GM23338 (cell line): Measurements from ENCODE around the gene ZNF536. TPM values are rescaled to one million over a fixed set of nuclear protein-coding genes. Genes with fewer than 3 reads are reported as not detected.

Experiments
- ATAC-seq: fragments of 200-7000 bp; cut with Tn5 transposase; 3 replicates; pipeline ENCODE4 v1.9.1; 2020
- DNase-seq: peaks from one replicate; pipeline ENCODE4 v3.0.0-alpha.2; 2015; ENCODE audit warnings: low spot score
- H2AFZ ChIP-seq: fragments of 200-600 bp; sonication (generic); 2 replicates; pipeline ENCODE4 v1.8.0; 2016; ENCODE audit warnings: antibody characterized with exemption, mild to moderate bottlenecking, moderate library complexity
- H3F3A ChIP-seq: fragments of 200-600 bp; sonication (generic); replicated peaks from 2 replicates; pipeline ENCODE4 v1.8.0; 2017; ENCODE audit warnings: antibody characterized with exemption, mixed run types, low read depth
- H3K27ac ChIP-seq: fragments of 200-600 bp; sonication (generic); 2 replicates; pipeline ENCODE4 v1.6.1; 2016; ENCODE audit warnings: low read depth
- H3K27me3 ChIP-seq: fragments of 200-600 bp; sonication (generic); 2 replicates; pipeline ENCODE4 v1.8.0; 2016; ENCODE audit warnings: mild to moderate bottlenecking, mixed run types, moderate library complexity; ENCODE audit not compliant: insufficient read depth
- H3K36me3 ChIP-seq: fragments of 200-600 bp; sonication (generic); 2 replicates; pipeline ENCODE4 v1.8.0; 2016; ENCODE audit warnings: mild to moderate bottlenecking; ENCODE audit not compliant: insufficient read depth
- H3K4me1 ChIP-seq: fragments of 200-600 bp; sonication (generic); 2 replicates; pipeline ENCODE4 v1.8.0; 2016; ENCODE audit warnings: mild to moderate bottlenecking, moderate library complexity; ENCODE audit not compliant: insufficient read depth
- H3K4me2 ChIP-seq: fragments of 200-600 bp; sonication (generic); 2 replicates; pipeline ENCODE4 v1.7.1; 2017; ENCODE audit warnings: mixed run types
- H3K4me3 ChIP-seq: fragments of 200-600 bp; sonication (generic); 2 replicates; pipeline ENCODE4 v1.6.1; 2016; ENCODE audit warnings: mixed run types
- H3K79me2 ChIP-seq: fragments of 200-600 bp; sonication (generic); replicated peaks from 2 replicates; pipeline ENCODE4 v1.8.0; 2017; ENCODE audit warnings: mild to moderate bottlenecking; ENCODE audit not compliant: insufficient read depth
- H3K9me2 ChIP-seq: fragments of 200-600 bp; sonication (generic); 2 replicates; pipeline ENCODE4 v1.8.0; 2017; ENCODE audit not compliant: insufficient read depth
- H4K20me1 ChIP-seq: fragments of 200-600 bp; sonication (generic); replicated peaks from 2 replicates; pipeline ENCODE4 v1.8.0; 2017; ENCODE audit warnings: mild to moderate bottlenecking; ENCODE audit not compliant: insufficient read depth
- H3K27ac Mint-ChIP-seq: 2 replicates; pipeline ENCODE4 v1.8.0; 2020; ENCODE audit warnings: inconsistent platforms, mild to moderate bottlenecking, moderate library complexity, mixed read lengths
- H3K27me3 Mint-ChIP-seq: 3 replicates; pipeline ENCODE4 v1.8.0; 2022; ENCODE audit warnings: low read depth, mild to moderate bottlenecking, moderate library complexity, mixed read lengths, inconsistent platforms; ENCODE audit not compliant: insufficient read depth, poor library complexity
- H3K36me3 Mint-ChIP-seq: 3 replicates; pipeline ENCODE4 v1.8.0; 2021; ENCODE audit warnings: low read depth, mild to moderate bottlenecking, inconsistent platforms, moderate library complexity, mixed read lengths
- H3K4me1 Mint-ChIP-seq: 3 replicates; pipeline ENCODE4 v1.8.0; 2020; ENCODE audit warnings: mild to moderate bottlenecking, inconsistent platforms, mixed read lengths
- H3K4me3 Mint-ChIP-seq: 3 replicates; pipeline ENCODE4 v1.8.0; 2021; ENCODE audit warnings: moderate library complexity, mild to moderate bottlenecking, inconsistent platforms, mixed read lengths
- H3K9me3 Mint-ChIP-seq: 3 replicates; pipeline ENCODE4 v1.8.0; 2020; ENCODE audit warnings: moderate library complexity, mild to moderate bottlenecking, inconsistent platforms, mixed read lengths
- CREB1 ChIP-seq: fragments of 250-450 bp; sonication (Bioruptor Pico); IDR thresholded peaks from 2 replicates; pipeline ENCODE4 v1.5.0; 2020; ENCODE audit warnings: low read depth, mild to moderate bottlenecking, moderate library complexity
- EZH2phosphoT487 ChIP-seq: fragments of 200-600 bp; sonication (generic); IDR thresholded peaks from one replicate; pipeline ENCODE4 v1.8.1; 2018; ENCODE audit warnings: antibody characterized with exemption; ENCODE audit not compliant: unreplicated experiment
- JUNB ChIP-seq: IDR thresholded peaks from one replicate; pipeline ENCODE4 v1.6.1; 2016; ENCODE audit warnings: antibody characterized with exemption; ENCODE audit not compliant: unreplicated experiment
- NANOG ChIP-seq: IDR thresholded peaks from 2 replicates; pipeline ENCODE4 v1.6.1; 2016; ENCODE audit warnings: antibody characterized with exemption, borderline replicate concordance
- ZNF114 ChIP-seq: fragments of 250-450 bp; sonication (Bioruptor Pico); IDR thresholded peaks from 2 replicates; pipeline ENCODE4 v1.5.0; 2020; ENCODE audit warnings: mild to moderate bottlenecking, moderate library complexity
- ZNF331 ChIP-seq: fragments of 250-450 bp; sonication (Bioruptor Pico); IDR thresholded peaks from 2 replicates; pipeline ENCODE4 v1.5.0; 2020; ENCODE audit warnings: low read depth, mild to moderate bottlenecking, moderate library complexity
- polyA plus RNA-seq: library from polyadenylated mRNA; unstranded; fragments of >200 nt; fragmentation: Nextera tagmentation; extraction: Ambion mirVana; gene quantifications from 2 replicates; pipeline ENCODE4 v1.2.1, GENCODE V29; 2016
- total RNA-seq: library from RNA; depleted of rRNA; stranded (reverse); fragments of >200 nt; shearing (Covaris generic); gene quantifications from 2 replicates; pipeline ENCODE4 v1.2.3, GENCODE V29; 2014
- TF ChIP-seq, protein P1 (sequence below): IDR thresholded peaks from one replicate; pipeline ENCODE4 v1.6.1; 2018; ENCODE audit warnings: antibody characterized with exemption; ENCODE audit not compliant: unreplicated experiment
- TF ChIP-seq, protein P2 (sequence below), 2 experiments: fragments of 200-600 bp in 1 of 2; sonication (generic) in 1 of 2; conservative IDR thresholded peaks; 2 replicates each; pipeline versions ENCODE4 v1.5.1 to v1.6.1; 2016 to 2017; ENCODE audit warnings: antibody characterized with exemption in 2 of 2, low read depth in 2 of 2, mild to moderate bottlenecking in 2 of 2, moderate library complexity in 1 of 2
- TF ChIP-seq, protein P3 (sequence below): fragments of 250-450 bp; sonication (Bioruptor Pico); IDR thresholded peaks from 2 replicates; pipeline ENCODE4 v1.5.0; 2020; ENCODE audit warnings: mild to moderate bottlenecking, moderate library complexity

The ZNF536 gene
- total and polyA plus RNA-seq, 2 experiments from 2014 or later = 0.07 TPM; not detected in 1

DNA sequence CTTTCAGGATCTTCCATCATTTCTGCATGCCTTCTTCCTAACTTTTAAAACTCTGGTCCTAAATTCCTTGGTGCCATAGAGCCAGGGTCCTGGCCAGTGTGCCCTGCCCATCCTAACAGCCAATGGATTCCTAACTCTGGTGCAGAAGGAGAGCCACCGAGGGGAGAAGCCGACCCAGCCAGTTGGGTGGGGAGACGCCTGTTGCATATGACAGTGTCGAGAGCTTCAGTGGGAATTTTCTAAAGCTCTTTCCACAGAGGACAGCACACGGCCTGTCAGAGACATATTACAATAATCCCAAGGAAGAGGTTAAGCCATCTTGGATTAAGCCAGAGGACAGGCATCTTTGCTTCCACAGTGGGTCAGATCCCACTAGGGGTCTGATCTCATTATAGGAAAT is 180.4 kb downstream of the ZNF536 start (continued):
- TF ChIP-seq, protein P1, sequence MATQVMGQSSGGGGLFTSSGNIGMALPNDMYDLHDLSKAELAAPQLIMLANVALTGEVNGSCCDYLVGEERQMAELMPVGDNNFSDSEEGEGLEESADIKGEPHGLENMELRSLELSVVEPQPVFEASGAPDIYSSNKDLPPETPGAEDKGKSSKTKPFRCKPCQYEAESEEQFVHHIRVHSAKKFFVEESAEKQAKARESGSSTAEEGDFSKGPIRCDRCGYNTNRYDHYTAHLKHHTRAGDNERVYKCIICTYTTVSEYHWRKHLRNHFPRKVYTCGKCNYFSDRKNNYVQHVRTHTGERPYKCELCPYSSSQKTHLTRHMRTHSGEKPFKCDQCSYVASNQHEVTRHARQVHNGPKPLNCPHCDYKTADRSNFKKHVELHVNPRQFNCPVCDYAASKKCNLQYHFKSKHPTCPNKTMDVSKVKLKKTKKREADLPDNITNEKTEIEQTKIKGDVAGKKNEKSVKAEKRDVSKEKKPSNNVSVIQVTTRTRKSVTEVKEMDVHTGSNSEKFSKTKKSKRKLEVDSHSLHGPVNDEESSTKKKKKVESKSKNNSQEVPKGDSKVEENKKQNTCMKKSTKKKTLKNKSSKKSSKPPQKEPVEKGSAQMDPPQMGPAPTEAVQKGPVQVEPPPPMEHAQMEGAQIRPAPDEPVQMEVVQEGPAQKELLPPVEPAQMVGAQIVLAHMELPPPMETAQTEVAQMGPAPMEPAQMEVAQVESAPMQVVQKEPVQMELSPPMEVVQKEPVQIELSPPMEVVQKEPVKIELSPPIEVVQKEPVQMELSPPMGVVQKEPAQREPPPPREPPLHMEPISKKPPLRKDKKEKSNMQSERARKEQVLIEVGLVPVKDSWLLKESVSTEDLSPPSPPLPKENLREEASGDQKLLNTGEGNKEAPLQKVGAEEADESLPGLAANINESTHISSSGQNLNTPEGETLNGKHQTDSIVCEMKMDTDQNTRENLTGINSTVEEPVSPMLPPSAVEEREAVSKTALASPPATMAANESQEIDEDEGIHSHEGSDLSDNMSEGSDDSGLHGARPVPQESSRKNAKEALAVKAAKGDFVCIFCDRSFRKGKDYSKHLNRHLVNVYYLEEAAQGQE = no peak
- TF ChIP-seq ZNF331 (CRISPR knock-in tag) (no peak), JUNB (no peak), ZNF114 (no peak), NANOG (no peak)

DNA sequence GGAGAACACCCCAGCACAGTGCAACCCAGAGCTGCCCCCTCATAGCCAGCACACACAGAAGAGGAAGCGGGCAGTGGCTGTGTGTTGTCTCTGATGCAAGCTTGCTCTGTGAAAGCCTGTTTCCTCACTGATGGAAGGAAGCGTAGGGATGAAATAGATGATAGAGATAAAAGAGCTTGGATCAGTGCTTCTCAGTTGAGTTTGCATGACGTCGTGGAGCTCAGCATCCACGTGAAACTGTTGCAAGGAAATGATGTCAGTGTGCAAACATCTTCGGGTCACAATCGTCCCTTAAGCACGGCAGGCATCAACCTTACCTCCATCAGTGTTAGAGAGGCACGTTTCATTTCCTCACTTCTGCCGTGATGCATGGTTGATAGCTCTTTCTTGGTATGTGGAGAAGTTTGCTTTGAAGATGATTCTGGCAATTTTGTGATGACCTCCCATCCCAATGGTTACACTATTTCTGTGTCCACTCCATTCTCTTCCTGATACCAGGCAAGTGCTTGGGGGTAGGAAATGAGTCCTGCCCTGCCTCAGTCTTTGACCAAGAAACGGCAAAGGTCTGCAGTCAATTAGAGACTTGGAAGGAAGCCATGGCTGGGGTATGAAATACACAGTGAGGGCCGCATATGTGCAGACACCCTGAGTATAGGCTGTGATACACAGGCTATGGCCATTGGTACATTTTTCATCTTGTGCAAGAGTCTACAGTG is 183.0 kb downstream of the ZNF536 start:
- no peaks in the 10 kb centered on the region for H3K36me3 ChIP-seq
- peaks cover 36% of the 10 kb centered on the region for H3K4me1 ChIP-seq
- no peaks in the 10 kb centered on the region for H4K20me1 ChIP-seq
- H3K4me3 ChIP-seq = no peak overlapping the region
- DNase-seq (no peak), ATAC-seq (no peak)
- Mint-ChIP-seq H3K27ac (no peak overlapping the region), H3K4me3 (no peak overlapping the region), H3K27me3 (peaks cover 15% of the 10 kb centered on the region), H3K4me1 (peaks cover 59% of the 10 kb centered on the region), H3K36me3 (no peaks in the 10 kb centered on the region), H3K9me3 (no peaks in the 10 kb centered on the region)
- no peak overlapping the region for H3K4me2 ChIP-seq
- H3K27me3 ChIP-seq = no peaks in the 10 kb centered on the region
- no peaks in the 10 kb centered on the region for H3K79me2 ChIP-seq
- no peak overlapping the region for H2AFZ ChIP-seq
- H3F3A ChIP-seq = 0 out of 2 replicates have a peak, but pooled peaks cover 2% of the 10 kb centered on the region
- no peak overlapping the region for H3K27ac ChIP-seq
- H3K9me2 ChIP-seq = peaks cover 9% of the 10 kb centered on the region; the same call in 1 of the 2 replicates
- TF ChIP-seq, protein P2, sequence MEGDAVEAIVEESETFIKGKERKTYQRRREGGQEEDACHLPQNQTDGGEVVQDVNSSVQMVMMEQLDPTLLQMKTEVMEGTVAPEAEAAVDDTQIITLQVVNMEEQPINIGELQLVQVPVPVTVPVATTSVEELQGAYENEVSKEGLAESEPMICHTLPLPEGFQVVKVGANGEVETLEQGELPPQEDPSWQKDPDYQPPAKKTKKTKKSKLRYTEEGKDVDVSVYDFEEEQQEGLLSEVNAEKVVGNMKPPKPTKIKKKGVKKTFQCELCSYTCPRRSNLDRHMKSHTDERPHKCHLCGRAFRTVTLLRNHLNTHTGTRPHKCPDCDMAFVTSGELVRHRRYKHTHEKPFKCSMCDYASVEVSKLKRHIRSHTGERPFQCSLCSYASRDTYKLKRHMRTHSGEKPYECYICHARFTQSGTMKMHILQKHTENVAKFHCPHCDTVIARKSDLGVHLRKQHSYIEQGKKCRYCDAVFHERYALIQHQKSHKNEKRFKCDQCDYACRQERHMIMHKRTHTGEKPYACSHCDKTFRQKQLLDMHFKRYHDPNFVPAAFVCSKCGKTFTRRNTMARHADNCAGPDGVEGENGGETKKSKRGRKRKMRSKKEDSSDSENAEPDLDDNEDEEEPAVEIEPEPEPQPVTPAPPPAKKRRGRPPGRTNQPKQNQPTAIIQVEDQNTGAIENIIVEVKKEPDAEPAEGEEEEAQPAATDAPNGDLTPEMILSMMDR (conservative IDR thresholded peaks at IDR 0.05; ENCODE audit: low read depth in 2 of 2) = no peak
- TF ChIP-seq CREB1 = no peak
- TF ChIP-seq, protein P3, sequence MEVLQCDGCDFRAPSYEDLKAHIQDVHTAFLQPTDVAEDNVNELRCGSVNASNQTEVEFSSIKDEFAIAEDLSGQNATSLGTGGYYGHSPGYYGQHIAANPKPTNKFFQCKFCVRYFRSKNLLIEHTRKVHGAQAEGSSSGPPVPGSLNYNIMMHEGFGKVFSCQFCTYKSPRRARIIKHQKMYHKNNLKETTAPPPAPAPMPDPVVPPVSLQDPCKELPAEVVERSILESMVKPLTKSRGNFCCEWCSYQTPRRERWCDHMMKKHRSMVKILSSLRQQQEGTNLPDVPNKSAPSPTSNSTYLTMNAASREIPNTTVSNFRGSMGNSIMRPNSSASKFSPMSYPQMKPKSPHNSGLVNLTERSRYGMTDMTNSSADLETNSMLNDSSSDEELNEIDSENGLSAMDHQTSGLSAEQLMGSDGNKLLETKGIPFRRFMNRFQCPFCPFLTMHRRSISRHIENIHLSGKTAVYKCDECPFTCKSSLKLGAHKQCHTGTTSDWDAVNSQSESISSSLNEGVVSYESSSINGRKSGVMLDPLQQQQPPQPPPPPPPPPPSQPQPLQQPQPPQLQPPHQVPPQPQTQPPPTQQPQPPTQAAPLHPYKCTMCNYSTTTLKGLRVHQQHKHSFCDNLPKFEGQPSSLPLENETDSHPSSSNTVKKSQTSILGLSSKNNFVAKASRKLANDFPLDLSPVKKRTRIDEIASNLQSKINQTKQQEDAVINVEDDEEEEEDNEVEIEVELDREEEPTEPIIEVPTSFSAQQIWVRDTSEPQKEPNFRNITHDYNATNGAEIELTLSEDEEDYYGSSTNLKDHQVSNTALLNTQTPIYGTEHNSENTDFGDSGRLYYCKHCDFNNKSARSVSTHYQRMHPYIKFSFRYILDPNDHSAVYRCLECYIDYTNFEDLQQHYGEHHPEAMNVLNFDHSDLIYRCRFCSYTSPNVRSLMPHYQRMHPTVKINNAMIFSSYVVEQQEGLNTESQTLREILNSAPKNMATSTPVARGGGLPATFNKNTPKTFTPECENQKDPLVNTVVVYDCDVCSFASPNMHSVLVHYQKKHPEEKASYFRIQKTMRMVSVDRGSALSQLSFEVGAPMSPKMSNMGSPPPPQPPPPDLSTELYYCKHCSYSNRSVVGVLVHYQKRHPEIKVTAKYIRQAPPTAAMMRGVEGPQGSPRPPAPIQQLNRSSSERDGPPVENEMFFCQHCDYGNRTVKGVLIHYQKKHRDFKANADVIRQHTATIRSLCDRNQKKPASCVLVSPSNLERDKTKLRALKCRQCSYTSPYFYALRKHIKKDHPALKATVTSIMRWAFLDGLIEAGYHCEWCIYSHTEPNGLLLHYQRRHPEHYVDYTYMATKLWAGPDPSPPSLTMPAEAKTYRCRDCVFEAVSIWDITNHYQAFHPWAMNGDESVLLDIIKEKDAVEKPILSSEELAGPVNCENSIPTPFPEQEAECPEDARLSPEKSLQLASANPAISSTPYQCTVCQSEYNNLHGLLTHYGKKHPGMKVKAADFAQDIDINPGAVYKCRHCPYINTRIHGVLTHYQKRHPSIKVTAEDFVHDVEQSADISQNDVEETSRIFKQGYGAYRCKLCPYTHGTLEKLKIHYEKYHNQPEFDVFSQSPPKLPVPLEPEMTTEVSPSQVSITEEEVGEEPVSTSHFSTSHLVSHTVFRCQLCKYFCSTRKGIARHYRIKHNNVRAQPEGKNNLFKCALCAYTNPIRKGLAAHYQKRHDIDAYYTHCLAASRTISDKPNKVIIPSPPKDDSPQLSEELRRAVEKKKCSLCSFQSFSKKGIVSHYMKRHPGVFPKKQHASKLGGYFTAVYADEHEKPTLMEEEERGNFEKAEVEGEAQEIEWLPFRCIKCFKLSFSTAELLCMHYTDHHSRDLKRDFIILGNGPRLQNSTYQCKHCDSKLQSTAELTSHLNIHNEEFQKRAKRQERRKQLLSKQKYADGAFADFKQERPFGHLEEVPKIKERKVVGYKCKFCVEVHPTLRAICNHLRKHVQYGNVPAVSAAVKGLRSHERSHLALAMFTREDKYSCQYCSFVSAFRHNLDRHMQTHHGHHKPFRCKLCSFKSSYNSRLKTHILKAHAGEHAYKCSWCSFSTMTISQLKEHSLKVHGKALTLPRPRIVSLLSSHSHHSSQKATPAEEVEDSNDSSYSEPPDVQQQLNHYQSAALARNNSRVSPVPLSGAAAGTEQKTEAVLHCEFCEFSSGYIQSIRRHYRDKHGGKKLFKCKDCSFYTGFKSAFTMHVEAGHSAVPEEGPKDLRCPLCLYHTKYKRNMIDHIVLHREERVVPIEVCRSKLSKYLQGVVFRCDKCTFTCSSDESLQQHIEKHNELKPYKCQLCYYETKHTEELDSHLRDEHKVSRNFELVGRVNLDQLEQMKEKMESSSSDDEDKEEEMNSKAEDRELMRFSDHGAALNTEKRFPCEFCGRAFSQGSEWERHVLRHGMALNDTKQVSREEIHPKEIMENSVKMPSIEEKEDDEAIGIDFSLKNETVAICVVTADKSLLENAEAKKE (CRISPR knock-in tag) = no peak
- TF ChIP-seq NANOG = no peak
- TF ChIP-seq EZH2phosphoT487 = no peak
